Endothelial cell of umbilical vein (primary cell): ENCODE data around the gene TMEM37.

Source experiments
- EZH2 ChIP-seq: IDR thresholded peaks from 2 replicates; pipeline ENCODE4 v1.6.1; 2012; ENCODE audit warnings: borderline replicate concordance, low read depth, mild to moderate bottlenecking, moderate library complexity, low read length, inconsistent platforms; ENCODE audit not compliant: severe bottlenecking
- MYC ChIP-seq: IDR thresholded peaks from one replicate; pipeline ENCODE4 v1.6.1; 2011; ENCODE audit warnings: mild to moderate bottlenecking, low read depth, low read length
- POLR2AphosphoS5 ChIP-seq: IDR thresholded peaks from 2 replicates; pipeline ENCODE4 v1.6.1; 2012; ENCODE audit warnings: low read depth, mild to moderate bottlenecking, control low read depth, low read length, moderate library complexity; ENCODE audit not compliant: insufficient read depth
- TF ChIP-seq, protein P1 (sequence below), 2 donors: IDR thresholded peaks; 1 replicate in 1 of 2; 2 replicates in 1 of 2; pipeline ENCODE4 v1.5.1; 2011; ENCODE audit warnings: low read length in 2 of 2, mild to moderate bottlenecking in 2 of 2, moderate library complexity in 2 of 2, control low read depth in 1 of 2, inconsistent platforms in 1 of 2, low read depth in 1 of 2; ENCODE audit not compliant: insufficient read depth in 1 of 2; ENCODE audit errors: extremely low read depth in 1 of 2

DNA sequence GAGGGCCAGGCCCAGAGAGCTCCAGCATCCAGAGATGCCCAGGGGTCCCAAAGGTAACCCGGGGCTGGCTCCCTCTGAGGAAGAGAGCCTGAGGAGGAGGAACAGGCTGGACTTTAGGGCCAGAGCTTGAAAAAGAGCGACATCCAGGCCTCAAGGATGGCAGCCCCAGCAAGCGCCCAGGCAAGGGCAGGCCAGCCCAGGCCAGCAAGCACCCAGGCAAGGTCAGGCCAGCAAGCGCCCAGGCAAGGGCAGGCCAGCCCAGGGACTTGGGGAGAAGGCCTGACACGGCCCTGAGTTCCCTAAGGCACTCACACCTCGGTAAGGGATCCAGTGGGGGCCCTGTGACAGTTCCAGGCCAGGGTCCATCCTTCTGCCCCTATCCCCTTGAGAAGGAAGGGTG is 34.5 kb upstream of the TMEM37 start:
- TF ChIP-seq, protein P1, sequence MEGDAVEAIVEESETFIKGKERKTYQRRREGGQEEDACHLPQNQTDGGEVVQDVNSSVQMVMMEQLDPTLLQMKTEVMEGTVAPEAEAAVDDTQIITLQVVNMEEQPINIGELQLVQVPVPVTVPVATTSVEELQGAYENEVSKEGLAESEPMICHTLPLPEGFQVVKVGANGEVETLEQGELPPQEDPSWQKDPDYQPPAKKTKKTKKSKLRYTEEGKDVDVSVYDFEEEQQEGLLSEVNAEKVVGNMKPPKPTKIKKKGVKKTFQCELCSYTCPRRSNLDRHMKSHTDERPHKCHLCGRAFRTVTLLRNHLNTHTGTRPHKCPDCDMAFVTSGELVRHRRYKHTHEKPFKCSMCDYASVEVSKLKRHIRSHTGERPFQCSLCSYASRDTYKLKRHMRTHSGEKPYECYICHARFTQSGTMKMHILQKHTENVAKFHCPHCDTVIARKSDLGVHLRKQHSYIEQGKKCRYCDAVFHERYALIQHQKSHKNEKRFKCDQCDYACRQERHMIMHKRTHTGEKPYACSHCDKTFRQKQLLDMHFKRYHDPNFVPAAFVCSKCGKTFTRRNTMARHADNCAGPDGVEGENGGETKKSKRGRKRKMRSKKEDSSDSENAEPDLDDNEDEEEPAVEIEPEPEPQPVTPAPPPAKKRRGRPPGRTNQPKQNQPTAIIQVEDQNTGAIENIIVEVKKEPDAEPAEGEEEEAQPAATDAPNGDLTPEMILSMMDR (IDR thresholded peaks at IDR 0.05; ENCODE audit: extremely low read depth in 1 of 2, insufficient read depth in 1 of 2, low read depth in 1 of 2, low read length in 2 of 2) = no peak
- no peak for TF ChIP-seq POLR2AphosphoS5
- no peak for TF ChIP-seq EZH2
- no peak for TF ChIP-seq MYC
